GM12878 (cell line): ENCODE results near the gene LHFPL5. TPM values are rescaled to one million over a fixed set of nuclear protein-coding genes. Genes with fewer than 3 reads are reported as not detected.

Experiments used
- ATAC-seq: fragments of 200-7000 bp; cut with Tn5 transposase; 3 replicates; pipeline ENCODE4 v1.9.1; 2020; ENCODE audit warnings: mild to moderate bottlenecking, moderate library complexity
- BruUV-seq: library from RNA; stranded (reverse); fragments of 400-500 nt; replicated peaks from 2 replicates; lab custom pipeline; 2021; lab: Mats Ljungman, UMichigan
- CTCF ChIA-PET: fragments of 300-600 bp; sonication (Branson Sonifier 250); formaldehyde crosslinking; extraction: SDS; loops from one replicate; lab custom pipeline; 2021; ENCODE audit warnings: inconsistent platforms; lab: Yijun Ruan, JAX
- POLR2A ChIA-PET: fragments of 350-600 bp; formaldehyde crosslinking; extraction: SDS; loops from one replicate; lab custom pipeline; 2021; ENCODE audit warnings: inconsistent platforms; lab: Charles Lee
- RAD21 ChIA-PET: fragments of 300-600 bp; sonication (Branson Sonifier 250); formaldehyde crosslinking; loops from one replicate; lab custom pipeline; 2023; ENCODE audit warnings: antibody characterized with exemption; ENCODE audit not compliant: unreplicated experiment; lab: Charles Lee
- SMC1A ChIA-PET: fragments of 300-600 bp; sonication (Branson Sonifier 250); formaldehyde crosslinking; loops from one replicate; lab custom pipeline; 2023; ENCODE audit not compliant: unreplicated experiment, uncharacterized antibody; lab: Charles Lee
- DNase-seq: peaks from one replicate; pipeline ENCODE4 v3.0.0-alpha.2; 2011; ENCODE audit warnings: low read depth, low spot score
- FAIRE-seq: peaks from 3 replicates; lab custom pipeline; 2011; peaks lifted over from hg19 to GRCh38; lab: Jason Lieb, UNC
- H2AFZ ChIP-seq: 2 replicates; pipeline ENCODE4 v1.6.0; 2011; ENCODE audit warnings: low read depth, low read length, control low read depth; ENCODE audit not compliant: control insufficient read depth
- H3K27ac ChIP-seq: 2 replicates; pipeline ENCODE4 v1.5.1; 2011; ENCODE audit warnings: control low read depth; ENCODE audit not compliant: control insufficient read depth, insufficient read depth
- H3K27me3 ChIP-seq, 2 experiments: replicated peaks in 1 of 2; 2 replicates each; pipeline versions ENCODE4 v1.6.0 to v1.6.1; 2011; ENCODE audit warnings: low read length in 1 of 2; ENCODE audit not compliant: control insufficient read depth in 2 of 2, insufficient read depth in 2 of 2
- H3K36me3 ChIP-seq, 2 experiments: 2 replicates each; pipeline ENCODE4 v1.5.1; 2011; ENCODE audit warnings: low read length in 1 of 2; ENCODE audit not compliant: control insufficient read depth in 2 of 2, insufficient read depth in 2 of 2
- H3K4me1 ChIP-seq: 2 replicates; pipeline ENCODE4 v1.6.1; 2011; ENCODE audit warnings: mild to moderate bottlenecking, low read length, moderate library complexity, mixed read lengths; ENCODE audit not compliant: control insufficient read depth, insufficient read depth
- H3K4me2 ChIP-seq: 2 replicates; pipeline ENCODE4 v1.6.0; 2011; ENCODE audit warnings: control low read depth; ENCODE audit not compliant: control insufficient read depth, insufficient read depth
- H3K4me3 ChIP-seq: fragments of 200-600 bp; sonication (generic); 2 replicates; pipeline ENCODE4 v1.5.1; 2016
- H3K79me2 ChIP-seq: 2 replicates; pipeline ENCODE4 v1.6.0; 2011; ENCODE audit warnings: low read length; ENCODE audit not compliant: control insufficient read depth, insufficient read depth
- H3K9ac ChIP-seq: 2 replicates; pipeline ENCODE4 v1.8.0; 2011; ENCODE audit warnings: low read length, control low read depth, mixed read lengths; ENCODE audit not compliant: control insufficient read depth, insufficient read depth
- H3K9me3 ChIP-seq: replicated peaks from 3 replicates; pipeline ENCODE4 v1.5.1; 2011; ENCODE audit warnings: mild to moderate bottlenecking, low read length; ENCODE audit not compliant: control insufficient read depth, insufficient read depth
- H4K20me1 ChIP-seq: 2 replicates; pipeline ENCODE4 v1.6.0; 2011; ENCODE audit not compliant: control insufficient read depth, insufficient read depth
- ATF3 ChIP-seq: IDR thresholded peaks from 2 replicates; pipeline ENCODE4 v1.6.1; 2011; ENCODE audit warnings: low read depth, mild to moderate bottlenecking, low read length, moderate library complexity, borderline replicate concordance; ENCODE audit errors: extremely low read depth
- BCLAF1 ChIP-seq: fragments of 450-650 bp; IDR thresholded peaks from 2 replicates; pipeline ENCODE4 v1.6.1; 2017; ENCODE audit warnings: antibody characterized with exemption, mild to moderate bottlenecking, moderate library complexity
- E4F1 ChIP-seq: fragments of 450-650 bp; IDR thresholded peaks from 2 replicates; pipeline ENCODE4 v1.6.1; 2018; ENCODE audit warnings: borderline replicate concordance, mild to moderate bottlenecking; ENCODE audit not compliant: partially characterized antibody
- EP300 ChIP-seq, 2 experiments: fragments of 150-350 bp in 1 of 2; IDR thresholded peaks; 2 replicates each; pipeline ENCODE4 v1.6.1; 2011 to 2012; ENCODE audit warnings: low read depth in 2 of 2, low read length in 2 of 2, borderline replicate concordance in 1 of 2, improper control_type of control experiment in 1 of 2, inconsistent platforms in 1 of 2; ENCODE audit not compliant: control insufficient read depth in 1 of 2
- GABPA ChIP-seq: IDR thresholded peaks from 2 replicates; pipeline ENCODE4 v1.6.1; 2014; ENCODE audit warnings: antibody characterized with exemption, low read depth, mild to moderate bottlenecking, inconsistent platforms
- IKZF1 ChIP-seq: fragments of 450-650 bp; conservative IDR thresholded peaks from 2 replicates; pipeline ENCODE4 v1.6.1; 2017; ENCODE audit warnings: antibody characterized with exemption, mild to moderate bottlenecking
- MLLT1 ChIP-seq: fragments of 450-650 bp; IDR thresholded peaks from 2 replicates; pipeline ENCODE4 v1.6.1; 2016; ENCODE audit warnings: mild to moderate bottlenecking
- MTA2 ChIP-seq: fragments of 450-650 bp; IDR thresholded peaks from 2 replicates; pipeline ENCODE4 v1.6.1; 2016; ENCODE audit warnings: low read depth, mild to moderate bottlenecking, moderate library complexity
- RELA ChIP-seq: fragments of 450-650 bp; IDR thresholded peaks from 2 replicates; pipeline ENCODE4 v1.8.0; 2014; ENCODE audit warnings: borderline replicate concordance; ENCODE audit not compliant: partially characterized antibody
- STAT3 ChIP-seq: IDR thresholded peaks from 2 replicates; pipeline ENCODE4 v1.6.1; 2011; ENCODE audit warnings: low read depth, low read length, improper control_type of control experiment
- TAF1 ChIP-seq: IDR thresholded peaks from 2 replicates; pipeline ENCODE4 v1.6.1; 2011; ENCODE audit warnings: mild to moderate bottlenecking, low read depth, low read length, borderline replicate concordance
- TCF7 ChIP-seq: IDR thresholded peaks from 2 replicates; pipeline ENCODE4 v1.6.1; 2014; ENCODE audit warnings: antibody characterized with exemption, borderline replicate concordance
- USF1 ChIP-seq: IDR thresholded peaks from 2 replicates; pipeline ENCODE4 v1.6.1; 2011; ENCODE audit warnings: borderline replicate concordance, low read depth, mild to moderate bottlenecking, moderate library complexity, mixed read lengths, low read length; ENCODE audit not compliant: insufficient read depth; ENCODE audit errors: extremely low read length
- WGBS: methylation state at CpG from one replicate; pipeline ENCODE4 v1.1.6; 2016; ENCODE audit warnings: low lambda C conversion rate; ENCODE audit not compliant: insufficient replicate concordance, insufficient coverage; ENCODE audit errors: missing lambda C conversion rate; 5-methylcytosine and 5-hydroxymethylcytosine counted together
- in situ Hi-C: fragments of 300-500 bp; cut with MboI; formaldehyde crosslinking; loops from 9 replicates; pipeline ENCODE4 v1.14.3; 2018; ENCODE audit warnings: mixed read lengths
- intact Hi-C: fragments of 100-400 bp; cut with micrococcal nuclease; formaldehyde crosslinking; loops from one replicate; pipeline ENCODE4 v1.14.2; 2022; ENCODE audit not compliant: unreplicated experiment
- polyA plus RNA-seq, 11 experiments: library from polyadenylated mRNA; depleted of rRNA in 4 of 11; unstranded in 6 of 11; stranded (reverse) in 5 of 11; fragments of >200 nt; fragmentation: Nextera tagmentation in 4 of 11; fragmentation: Illumina TruSeq in 1 of 11; extraction: Ambion mirVana in 4 of 11; extraction: Trizol in 1 of 11; gene quantifications; 1 replicate in 1 of 11; 2 replicates in 10 of 11; pipeline versions ENCODE4 v1.2.1 to v1.2.3, GENCODE V29; 2011 to 2016; ENCODE audit warnings: inconsistent platforms in 2 of 11, missing spikeins in 2 of 11, low read depth in 1 of 11
- total RNA-seq, 4 experiments: library from RNA; depleted of rRNA in 3 of 4; stranded (reverse); fragments of >200 nt in 3 of 4; fragmentation: Illumina TruSeq in 1 of 4; extraction: Trizol in 1 of 4; gene quantifications; 2 replicates each; pipeline versions ENCODE4 v1.2.1 to v1.2.3, GENCODE V29; 2013 to 2021

LHFPL5 gene
- total and polyA plus RNA-seq, 10 of the 15 experiments (the other 5 are each of a cell fraction or from before 2014, with no cell fraction given) = 0.11 TPM; not detected in 9

GRCh38 chr6:35787266-35788218 is 17.6 kb upstream of the LHFPL5 start:
- DNase-seq = no peak
- in situ Hi-C loops (no loop called here), intact Hi-C loops (loop anchor here (1.0 kb wide), 1 partner anchor 11 kb away; no protein-coding TSS in a partner anchor)
- Histone ChIP-seq H3K27ac (no peak overlapping the region), H3K4me3 (no peak overlapping the region), H3K4me1 (no peaks in the 10 kb centered on the region), H3K79me2 (no peaks in the 10 kb centered on the region), H3K9me3 (no peaks in the 10 kb centered on the region), H2AFZ (no peak overlapping the region), H3K4me2 (no peak overlapping the region), H3K27me3 (peaks cover 1 to 4% of the 10 kb centered on the region in 2 experiments), H4K20me1 (no peaks in the 10 kb centered on the region), H3K9ac (no peak overlapping the region), H3K36me3 (no peaks in the 10 kb centered on the region)
- no peak for FAIRE-seq
- 54% methylated on average over 13 of the region's 13 CpGs for WGBS
- ChIA-PET SMC1A (no interaction called here), POLR2A (no interaction called here), CTCF (interaction anchor here (0.6 to 1.0 kb wide), 2 partner anchors 10 to 31 kb away, joined by 3 to 4 read pairs; no protein-coding TSS in a partner anchor), RAD21 (interaction anchor here (1.6 kb wide), 1 partner anchor 11 kb away, joined by 6 read pairs; no protein-coding TSS in a partner anchor)
- ATAC-seq = no peak
- BruUV-seq = no TSS peak
- TF ChIP-seq STAT3 = no peak
- TF ChIP-seq TCF7 = no peak
- TF ChIP-seq MLLT1 = no peak
- TF ChIP-seq TAF1 = no peak
- TF ChIP-seq USF1 = no peak
- no peak for TF ChIP-seq ATF3
- no peak for TF ChIP-seq MTA2
- no peak for TF ChIP-seq BCLAF1
- no peak for TF ChIP-seq IKZF1
- no peak for TF ChIP-seq RELA
- TF ChIP-seq GABPA = no peak
- TF ChIP-seq E4F1 = no peak
- no peak for TF ChIP-seq EP300 (IDR thresholded peaks at IDR 0.05; ENCODE audit: borderline replicate concordance in 1 of 2, control insufficient read depth in 1 of 2, low read depth in 2 of 2, low read length in 2 of 2)
